Islet precursor cell (in vitro differentiated cells): Measurements from ENCODE around the gene CHCHD4.
A peak's percentile ranks its signal among the peaks of the same experiment; 100 is the strongest.

ENCODE experiments used
- DNase-seq: peaks from one replicate; pipeline ENCODE4 v3.0.0-alpha.2; 2018

Gene CHCHD4

DNA sequence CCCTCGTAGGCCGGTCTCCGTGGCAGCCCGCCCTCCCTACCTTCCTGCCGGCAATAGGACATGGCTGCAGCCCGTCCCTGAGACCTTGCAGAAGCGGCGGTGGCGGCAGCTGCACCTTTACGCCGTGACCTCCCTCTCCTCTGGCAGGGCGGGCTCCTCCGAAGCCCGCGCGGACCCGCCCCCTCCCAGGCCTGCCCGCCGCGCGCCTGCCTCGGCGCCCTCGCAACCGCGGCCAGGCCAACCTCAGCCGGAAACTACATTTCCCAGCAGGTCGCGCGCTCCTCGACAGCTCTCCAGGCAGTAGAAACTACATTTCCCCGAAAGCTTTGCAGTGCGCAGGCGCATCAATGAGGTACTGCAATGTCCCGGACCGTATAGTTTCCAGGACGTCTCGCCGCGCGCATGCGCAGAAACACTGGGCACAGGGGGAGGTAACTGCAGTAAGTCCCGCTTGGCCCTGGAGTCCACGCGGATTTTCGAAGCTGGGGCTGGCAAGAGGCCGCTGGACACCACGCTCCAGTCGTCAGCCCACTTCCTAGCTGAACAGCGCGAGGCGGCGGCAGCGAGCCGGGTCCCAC lies at the start of gene CHCHD4, which contains the start of gene TMEM43:
Gene CHCHD4, minus strand, starts transcription at position 256 of the 578 bp plus-strand sequence. Its CDS starts 194 bp downstream, at position 62.
Gene TMEM43, plus strand, starts transcription at position 438 of the 578 bp plus-strand sequence. CDS start 142 bp downstream, outside the sequence.
- DNase-seq = peak; percentile 100

DNA sequence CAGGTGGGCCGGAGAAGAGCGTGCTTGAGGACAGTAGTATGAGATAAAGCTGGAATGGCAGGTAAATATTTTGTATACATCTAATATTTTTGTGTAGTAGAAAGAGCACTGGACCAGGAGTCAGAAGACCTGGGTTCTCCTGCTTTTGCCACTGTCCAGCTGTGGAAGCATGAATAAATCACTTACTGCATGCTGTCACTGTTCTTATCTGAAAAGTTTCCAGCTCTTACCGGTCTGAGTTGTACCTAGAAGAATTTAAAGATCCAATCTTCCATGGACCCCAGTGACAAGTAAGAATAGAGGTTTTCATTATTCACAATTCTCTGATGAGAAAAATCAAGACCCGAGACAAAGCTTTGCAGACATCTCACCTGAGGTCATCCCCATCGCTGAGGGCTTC lies 47.8 kb upstream of the CHCHD4 start:
- no peak for DNase-seq

DNA sequence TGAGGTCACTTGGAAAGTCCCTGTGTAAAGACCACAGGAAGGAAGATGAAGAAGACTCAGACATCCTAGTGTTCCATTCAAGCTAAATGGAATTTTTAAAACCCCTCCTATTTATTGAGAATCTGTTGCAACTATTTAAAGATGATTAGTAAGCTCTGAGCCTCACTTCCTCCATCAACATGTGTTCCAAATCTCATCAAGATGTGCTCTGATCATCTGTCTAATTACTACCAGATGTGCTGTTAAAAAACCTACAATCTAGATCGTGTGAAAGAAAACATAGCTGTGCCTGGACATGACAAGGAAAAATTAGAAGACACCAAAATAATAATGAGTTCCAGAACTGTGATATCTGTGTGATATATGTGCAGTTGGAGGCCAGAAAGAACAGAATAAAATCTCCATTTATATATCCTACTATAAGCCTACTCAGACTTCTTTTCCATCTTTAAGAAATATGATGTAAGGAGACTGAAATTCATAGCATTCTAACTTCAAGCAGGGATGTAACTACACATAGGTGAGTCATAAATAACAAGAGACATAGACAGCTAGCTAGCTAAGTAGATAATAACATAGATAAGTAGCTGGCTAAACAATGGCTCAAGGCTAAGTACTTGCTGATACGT lies 46.0 kb upstream of the CHCHD4 start:
- no peak for DNase-seq

DNA sequence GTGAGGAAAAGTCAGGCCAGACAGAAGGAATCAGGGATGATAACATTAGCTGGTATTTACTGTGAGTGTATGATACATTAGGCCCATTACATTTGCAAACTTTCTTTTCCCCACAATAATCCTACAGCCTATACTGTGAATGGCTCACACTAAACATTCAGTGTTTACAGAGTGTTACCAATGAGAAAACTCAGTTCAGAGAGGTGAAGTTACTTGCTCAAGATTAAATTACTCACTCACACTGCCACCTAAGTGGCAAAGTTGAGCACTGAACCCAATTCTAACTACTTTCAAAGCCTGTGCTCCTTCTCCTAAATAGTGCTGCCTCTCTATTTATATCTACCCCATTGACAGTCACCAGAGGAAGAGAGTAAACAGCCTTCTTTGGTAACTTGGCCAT lies 45.2 kb upstream of the CHCHD4 start:
- no peak for DNase-seq

DNA sequence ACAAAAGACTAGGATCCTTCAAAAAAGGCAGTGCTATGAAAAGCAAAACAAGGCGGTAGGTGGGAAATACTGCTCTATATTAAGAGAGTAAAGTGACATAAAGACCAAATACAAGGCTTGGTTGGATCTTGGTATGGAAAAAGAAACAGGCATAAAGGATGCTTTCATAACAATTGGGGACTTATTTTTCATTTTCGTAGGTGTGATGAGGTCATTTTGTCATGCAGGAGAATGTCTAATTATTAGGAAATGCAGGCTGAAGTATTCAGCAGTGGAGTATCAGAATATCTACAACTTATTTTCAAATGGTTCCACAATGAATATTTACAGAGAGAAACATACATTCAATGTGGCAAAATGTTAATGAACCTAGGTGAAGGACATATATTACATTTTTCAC lies 44.8 kb upstream of the CHCHD4 start:
- DNase-seq = no peak

DNA sequence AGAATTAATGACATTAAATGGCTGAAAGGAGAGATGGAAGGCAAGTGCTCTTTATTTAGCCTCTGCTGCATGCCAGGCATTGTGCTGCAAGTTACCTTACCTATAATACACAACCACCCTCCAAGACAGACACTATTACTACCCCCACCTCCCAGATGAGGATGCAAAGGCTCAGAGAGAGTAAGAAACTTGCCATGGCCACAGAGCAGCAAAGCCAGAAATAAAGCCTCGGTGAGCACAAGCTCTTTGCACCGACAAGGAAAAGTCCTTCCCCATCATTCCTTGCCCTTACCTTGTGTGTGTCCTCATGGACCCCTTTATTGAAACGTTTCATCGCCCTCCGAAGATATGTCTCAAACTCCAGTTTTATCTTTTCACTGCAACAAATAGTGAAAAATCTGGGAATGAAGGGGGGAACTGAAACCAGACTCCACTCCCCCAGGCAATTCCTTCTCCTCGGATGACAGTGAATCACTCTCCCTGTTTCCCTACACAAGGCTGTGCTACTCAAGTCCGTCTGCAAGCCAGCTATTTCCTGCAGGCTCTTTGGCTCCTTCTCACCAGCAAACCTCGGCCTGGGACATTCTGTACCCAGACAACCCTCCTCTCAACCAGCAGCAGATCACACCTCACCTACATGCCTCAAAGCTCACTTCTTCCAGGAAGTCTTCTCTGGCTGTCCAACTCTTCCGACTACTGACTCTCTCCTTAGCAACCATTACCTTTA lies 42.4 kb upstream of the CHCHD4 start:
- peak; percentile 65 for DNase-seq

DNA sequence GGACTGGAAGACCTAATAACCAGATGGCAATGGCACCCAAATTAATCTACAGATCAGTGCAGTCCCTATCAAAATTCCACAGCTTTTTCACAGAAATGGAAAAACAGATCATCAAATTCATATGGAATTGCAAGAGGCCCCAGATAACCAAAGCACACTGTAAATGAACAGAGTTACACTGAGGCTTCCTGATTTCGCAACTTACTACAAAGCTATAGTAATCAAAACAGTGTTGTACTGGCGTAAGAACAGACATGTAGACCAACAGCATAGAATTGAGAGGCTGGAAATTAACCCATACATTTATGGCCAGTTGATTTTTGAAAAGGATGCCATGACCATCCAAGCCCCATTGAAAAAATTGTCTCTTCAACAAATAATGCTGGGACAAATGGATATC lies 37.5 kb upstream of the CHCHD4 start:
- DNase-seq = no peak

DNA sequence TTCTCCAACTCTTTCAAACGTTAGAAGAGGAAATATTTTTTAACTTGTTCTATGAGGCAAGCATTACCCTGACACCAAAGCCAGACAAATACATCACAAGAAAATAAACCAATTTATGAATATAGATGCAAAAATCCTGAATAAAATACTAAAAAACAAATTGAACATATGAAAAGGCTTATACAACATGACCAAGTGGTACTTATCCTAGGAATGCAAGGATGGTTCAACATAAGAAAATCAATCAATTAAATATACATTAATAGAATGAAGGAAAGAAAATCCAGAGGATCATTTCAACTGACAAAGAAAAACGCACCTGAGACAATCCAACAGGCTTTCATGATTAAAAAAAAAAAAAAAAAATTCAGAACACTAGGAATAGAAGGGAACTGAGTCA lies 36.6 kb upstream of the CHCHD4 start:
- DNase-seq = no peak

DNA sequence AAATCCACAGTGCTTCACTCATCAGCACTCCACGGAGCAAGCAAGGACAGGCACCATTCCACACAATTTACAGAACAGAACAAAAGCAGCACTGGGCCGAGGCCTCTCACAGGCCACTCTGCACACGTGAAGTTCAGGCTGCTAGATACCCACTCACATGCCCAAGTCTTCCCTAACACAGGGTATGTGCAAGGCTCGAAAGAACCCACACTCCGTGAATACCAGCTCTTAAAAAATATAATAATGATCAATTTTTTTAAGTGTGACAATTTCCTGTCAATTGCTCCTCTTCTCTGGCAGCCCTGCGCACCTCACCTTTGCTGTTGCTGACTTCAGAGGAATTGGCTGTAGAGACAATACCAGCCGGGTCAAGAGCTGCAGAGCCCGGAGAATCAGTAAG lies 34.8 kb upstream of the CHCHD4 start:
- no peak for DNase-seq

DNA sequence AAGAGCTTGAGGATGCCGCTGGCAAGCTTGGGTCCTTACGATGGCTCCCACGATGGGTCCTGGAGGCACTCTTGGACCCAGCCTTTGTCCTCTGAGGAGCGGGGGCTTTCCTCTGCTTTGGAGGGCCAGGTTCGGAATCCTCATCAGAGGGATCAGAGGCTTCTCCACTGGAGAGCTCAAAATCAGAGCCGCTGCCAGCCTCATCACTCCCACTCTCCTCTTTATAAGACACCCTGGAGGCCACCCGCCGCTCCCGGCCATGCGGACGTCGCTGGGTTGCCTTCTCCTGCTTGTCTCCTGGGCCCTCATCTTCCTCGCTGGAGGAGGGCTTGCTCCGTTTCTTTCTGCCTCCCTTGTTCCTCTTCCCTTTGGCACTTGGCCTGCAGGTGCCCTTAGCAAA lies 33.7 kb upstream of the CHCHD4 start:
- DNase-seq = no peak

DNA sequence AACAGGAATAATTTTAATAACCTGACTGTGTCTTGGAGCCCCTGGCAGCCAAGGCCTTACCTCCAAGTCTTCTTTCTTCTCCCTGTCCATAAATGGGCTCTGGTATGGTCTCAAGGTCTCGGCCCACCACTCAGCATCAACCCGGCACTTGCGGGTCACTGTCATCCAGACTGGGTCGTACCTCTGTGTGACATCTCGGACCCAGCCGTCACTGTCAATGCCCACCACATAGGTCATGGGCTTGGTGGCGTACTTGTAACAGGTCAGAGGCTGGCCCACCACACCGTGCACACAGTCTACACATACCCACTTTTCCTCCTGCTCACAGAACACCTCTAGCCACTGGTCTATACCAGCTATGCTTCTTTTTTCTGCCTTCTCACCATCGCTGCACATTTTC lies 33.3 kb upstream of the CHCHD4 start:
- no peak for DNase-seq

DNA sequence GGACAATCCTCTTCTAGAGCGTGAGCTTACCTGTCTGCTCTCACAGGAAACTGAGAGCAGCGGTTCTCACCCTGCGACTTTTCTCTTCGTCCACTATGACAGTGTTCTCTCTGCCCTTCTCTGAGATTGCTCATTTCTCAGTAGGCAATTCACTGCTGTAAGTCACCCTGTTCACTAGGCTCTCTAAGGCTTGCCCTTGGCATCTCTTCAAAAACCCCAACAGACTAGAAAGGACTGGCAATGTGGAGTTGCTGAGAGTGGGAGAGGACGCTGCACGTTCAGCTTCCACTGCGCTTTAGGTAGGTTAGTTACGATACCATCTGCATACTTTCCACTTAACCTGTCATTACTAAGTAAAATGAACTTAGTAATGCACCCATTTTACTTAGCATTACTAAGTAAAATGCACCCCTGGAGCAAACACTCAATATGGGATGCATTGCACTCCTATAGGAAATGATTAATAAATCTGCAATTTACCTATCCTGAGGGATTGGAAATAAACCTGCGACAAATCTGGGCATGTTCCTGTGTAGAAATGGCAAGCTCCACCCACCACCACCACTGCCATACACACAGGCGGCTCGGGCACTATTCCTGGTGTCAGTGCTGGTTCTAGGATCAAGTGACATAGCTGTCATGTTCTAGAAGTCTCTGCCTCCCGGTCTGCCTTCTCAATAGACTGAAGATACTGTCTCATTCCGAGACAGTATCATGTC lies 32.3 kb upstream of the CHCHD4 start:
- DNase-seq = no peak

DNA sequence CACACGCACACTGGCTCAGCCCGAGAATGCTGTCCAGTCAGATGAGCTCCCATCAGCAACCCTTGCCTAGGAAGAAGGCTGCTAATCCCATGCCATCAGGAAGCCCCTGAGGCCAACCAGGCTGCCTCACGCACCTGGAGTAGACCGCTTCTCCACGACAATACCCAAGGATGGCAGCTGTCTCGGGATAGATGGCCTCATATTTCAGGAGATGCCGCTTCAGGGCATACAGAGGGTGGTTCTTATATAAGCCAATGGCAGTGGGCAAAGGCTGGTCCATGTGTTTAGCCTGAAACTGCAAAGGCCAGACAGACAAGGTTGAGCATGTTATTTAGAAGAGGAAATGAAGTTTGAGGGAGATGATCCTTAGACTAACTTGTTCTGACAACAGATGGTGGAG lies 31.5 kb upstream of the CHCHD4 start:
- DNase-seq = no peak

DNA sequence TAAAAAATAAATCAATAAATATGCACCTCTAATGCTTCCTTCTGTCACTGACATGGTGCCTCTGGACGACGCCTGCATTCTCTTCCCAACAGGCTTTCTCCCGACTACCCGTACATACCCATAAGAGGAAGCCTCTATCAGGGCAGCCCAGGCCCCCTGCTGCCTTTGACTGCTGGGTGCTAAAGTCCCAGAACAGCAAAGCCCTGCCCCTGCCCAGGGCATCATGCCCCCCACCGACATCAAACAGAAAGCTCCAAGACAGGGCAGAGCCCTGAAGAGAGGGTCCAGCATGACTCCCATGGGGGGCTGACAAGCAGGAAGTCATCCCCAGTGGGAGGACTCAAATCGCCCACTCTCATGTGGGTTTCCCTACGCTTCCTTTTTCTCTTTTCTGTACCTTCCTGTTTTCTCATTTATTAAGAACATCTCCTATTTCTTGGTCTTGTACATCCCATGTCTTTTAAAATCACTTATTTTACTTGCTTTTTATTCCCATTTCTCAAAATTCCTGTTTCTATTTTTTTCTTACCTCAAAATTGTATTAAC lies 30.3 kb upstream of the CHCHD4 start:
- DNase-seq = peak; percentile 49

DNA sequence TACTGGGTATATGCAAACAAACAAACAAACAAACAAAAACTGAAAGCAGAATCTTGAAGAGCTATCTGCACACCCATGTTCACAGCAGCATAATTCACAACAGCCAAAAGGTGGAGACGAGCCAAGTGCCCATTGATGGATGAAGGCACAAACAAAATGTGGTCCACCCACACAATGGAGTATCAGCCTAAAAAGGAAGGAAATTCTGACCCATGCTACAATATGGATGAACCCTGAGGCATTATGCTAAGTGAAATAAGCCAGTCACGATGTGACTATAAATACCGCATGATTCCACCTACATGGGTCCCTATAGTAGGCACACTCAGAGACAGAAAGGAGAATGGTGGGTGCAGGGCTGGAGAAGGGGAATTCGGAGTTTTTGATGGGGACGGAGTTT lies 29.6 kb upstream of the CHCHD4 start:
- DNase-seq = peak; percentile 18

DNA sequence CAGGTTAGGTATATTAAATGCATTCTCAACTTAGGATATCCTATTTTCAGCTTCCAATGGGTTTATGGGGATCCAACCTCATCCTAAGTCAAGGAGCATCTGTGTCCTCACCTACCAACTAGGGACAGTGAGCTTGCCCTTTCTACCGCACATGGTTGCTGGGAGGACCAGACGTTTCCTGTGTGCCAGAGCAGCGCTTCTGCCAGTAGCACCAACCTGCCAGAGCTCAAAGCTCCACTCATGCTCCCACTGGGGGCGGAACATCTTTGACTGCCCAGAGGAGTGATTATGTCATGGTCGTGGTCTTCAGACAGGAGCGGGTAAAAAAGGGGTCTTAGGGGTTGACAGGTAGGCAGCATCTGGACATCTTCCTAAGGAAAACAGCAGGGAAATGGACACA lies 29.0 kb upstream of the CHCHD4 start:
- DNase-seq = peak; percentile 35

DNA sequence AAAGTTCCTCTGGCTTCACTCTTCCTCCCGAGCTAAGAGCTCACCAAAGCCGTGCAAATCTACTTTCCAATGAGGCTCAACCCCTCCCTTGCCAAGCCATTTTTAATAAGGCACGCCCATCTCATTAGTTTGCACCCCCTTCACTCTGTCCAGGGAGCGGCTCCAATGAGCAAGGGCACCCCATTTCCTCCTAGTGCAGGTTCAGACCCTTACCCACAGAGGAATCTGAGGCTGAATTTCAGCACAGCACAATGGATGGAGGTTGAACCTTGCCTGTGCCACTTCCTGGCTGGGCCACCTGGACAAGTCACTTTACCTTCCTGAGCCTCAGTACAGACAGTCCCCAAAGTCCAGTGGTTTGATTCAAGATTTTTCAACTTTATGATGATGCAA lies 28.3 kb upstream of the CHCHD4 start:
- DNase-seq = no peak

DNA sequence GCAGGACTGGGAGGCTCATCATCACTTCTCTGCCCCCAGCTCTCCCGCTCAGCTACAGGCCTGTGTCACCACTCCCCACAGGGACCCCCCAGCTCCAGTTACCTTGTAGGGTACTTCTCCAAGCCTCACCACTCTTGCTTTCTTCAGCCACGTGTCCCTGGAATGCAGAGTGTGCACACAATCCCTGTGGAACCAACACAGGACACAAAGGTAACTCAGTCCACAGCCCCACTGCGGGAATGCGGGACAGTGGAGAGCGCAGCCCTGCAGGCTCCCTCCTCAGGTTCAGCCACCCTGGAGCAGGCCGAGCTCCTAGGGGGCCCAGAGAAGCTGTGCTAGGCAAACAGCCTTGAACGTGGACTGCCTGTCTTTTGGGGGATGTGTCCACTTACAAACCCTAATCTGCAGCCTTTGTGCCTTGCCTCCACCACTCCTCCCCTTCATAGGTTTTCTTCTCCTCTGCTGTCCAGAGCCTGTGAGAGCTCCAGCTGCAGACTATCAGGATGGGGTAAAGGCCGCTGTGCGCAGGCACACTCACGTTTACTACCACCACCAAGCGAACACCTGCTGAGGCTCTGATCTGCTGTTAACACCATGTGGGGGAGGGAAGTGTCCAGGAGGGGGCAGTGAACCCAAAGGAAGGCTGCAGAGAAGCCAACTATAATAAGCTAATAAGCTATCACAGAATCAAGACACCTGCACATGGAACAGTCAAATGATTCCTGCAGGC lies 27.7 kb upstream of the CHCHD4 start:
- DNase-seq = peak; percentile 54

DNA sequence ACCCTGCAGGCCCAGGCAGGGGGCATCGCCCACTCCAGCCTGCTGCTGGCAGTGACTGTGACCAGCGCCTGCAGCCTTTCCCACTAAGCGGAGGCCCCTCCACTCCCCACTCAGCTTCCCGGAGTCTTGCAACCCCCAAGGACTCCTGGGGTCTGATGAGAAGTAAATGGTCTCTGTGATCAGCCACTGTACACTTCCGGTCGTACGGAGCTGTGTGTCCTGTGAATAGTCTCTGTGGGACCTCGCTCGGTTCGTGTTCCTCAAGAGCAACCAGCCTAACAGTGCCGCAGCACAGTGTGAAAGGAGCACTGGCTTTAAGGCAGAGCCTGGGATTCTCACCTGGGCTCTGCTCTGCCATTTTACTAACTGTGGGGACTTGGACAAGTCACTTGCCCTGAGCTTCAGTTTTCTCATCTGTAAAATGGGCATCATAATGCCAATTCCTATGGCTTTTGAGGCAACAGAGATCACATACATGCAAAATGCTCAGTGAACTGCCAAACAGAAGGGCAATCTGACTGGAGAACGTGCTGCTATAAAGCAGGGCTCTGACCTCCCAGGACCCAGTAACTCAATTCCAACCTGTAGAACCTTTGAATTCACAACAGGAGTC lies 26.9 kb upstream of the CHCHD4 start:
- peak; percentile 49 for DNase-seq

DNA sequence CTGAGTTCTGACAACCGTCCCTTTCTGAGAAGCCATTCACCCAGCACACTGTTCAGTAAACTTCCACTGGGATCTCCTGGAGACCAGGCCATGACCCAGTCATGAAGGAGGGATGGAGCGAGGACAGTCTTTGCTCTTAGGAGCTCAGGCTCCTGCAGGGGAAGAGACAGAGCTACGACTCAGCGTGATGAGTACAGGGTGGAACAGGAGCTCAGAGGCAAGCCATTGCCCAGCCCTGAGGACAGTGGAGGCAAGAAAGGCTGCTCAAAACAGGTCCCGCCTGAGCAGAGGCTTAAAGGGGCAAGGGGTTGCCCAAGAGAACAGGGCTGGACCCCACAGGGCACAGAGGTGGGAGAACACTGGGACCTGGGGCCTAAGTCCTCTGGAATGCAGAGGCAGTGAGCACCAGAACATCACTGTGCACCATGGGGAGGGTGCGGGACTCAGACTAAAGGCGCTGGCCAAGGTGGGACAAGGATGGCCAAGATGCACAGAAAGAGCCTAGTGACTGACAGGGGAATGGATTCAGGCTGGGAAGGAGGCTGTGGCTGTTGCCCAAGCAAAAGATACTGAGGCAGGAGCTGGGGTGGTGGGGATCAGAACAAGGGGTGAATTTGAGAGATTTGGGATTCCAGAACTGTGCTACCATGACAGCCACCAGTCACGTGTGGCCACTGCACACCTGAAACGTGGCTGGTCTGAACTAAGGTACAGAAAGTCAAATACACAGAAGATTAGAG lies 26.0 kb upstream of the CHCHD4 start:
- peak; percentile 59 for DNase-seq

DNA sequence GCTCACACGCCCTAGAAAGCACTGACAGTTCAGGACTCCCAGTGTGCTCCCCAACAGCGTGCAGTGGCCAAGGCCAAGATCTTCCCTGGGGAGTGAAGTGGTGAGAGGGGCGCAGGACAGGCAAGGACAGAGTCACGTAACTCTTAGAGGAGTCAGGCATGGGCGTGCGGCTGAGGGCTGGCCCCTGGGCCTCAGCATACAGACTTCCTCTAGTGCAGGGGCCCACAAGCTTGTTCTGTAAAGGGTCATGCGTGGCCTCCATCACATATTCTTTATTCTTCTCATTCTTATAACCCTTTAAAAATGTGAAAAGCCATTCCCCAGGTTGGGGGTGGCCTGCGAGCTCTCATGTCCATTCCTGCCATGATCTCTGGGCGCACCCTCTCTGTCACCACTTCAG lies 25.4 kb upstream of the CHCHD4 start:
- DNase-seq = peak; percentile 45
